Skeletal muscle cell (primary cell): Measurements from ENCODE around the gene DENND4B.
A peak's percentile ranks its signal among the peaks of the same experiment; 100 is the strongest.

Source experiments
- DNase-seq: peaks from one replicate; pipeline ENCODE4 v3.0.0-alpha.2; 2010; ENCODE audit warnings: low read depth
- H3K4me3 ChIP-seq: 2 replicates; pipeline ENCODE4 v1.5.1; 2011; ENCODE audit warnings: low read depth, mild to moderate bottlenecking, control low read depth, low read length, moderate library complexity

Gene DENND4B

DNA sequence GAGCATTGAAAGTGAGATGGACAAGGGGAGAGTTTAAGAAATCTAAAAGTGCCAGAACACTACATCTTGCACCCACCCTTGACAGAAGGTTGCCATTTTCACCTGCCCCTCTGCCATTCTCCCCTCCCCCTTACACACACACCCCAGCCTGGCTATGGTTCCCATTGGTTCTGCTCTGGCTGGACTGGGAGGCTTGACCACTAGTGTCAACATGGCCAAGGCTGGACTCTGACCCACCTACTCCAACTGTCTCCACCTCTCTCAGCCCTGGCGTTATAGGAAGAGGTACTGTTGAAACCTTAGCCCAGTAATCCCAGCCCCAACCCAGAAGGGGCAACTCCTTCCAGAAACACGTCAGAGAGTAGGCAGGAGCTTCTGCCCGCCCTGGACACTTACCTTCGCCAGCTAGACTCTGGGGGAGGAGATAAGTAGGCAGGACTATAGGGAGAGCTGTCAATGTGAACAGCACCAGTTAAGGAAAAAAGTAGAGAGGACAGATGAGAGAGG is 7.4 kb upstream of the DENND4B start:
- DNase-seq, result no peak
- H3K4me3 ChIP-seq, result no peak overlapping the region

DNA sequence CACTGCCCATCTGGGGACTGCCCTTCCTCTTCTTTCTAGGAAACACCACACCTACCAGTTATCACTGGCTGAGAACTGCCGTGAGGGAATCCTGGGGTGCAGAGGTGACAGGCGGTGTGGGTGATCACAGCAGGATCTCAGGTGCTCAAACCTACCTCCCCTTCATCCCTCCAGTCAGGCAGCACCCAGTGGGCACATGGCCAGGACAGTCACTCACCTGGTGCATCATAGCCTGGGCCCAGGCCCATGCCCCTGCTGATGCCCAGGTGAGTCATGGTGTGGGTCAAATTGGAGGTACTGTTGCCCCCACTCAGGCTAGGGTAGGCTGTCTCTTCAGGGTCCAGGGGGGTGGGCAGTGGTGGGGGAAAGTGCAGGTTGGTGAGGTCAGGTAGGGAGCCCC is 5.3 kb upstream of the DENND4B start:
- no peak for DNase-seq
- no peak overlapping the region for H3K4me3 ChIP-seq

GRCh38 chr1:153951183-153951582 is 4.7 kb upstream of the DENND4B start:
- no peak for DNase-seq
- H3K4me3 ChIP-seq, result no peak overlapping the region

- no peak for DNase-seq
- peak overlapping the region; percentile 83 for H3K4me3 ChIP-seq
Measured at GRCh38 chr1:153945795-153946621, 510 bp downstream of the DENND4B start.

DNA sequence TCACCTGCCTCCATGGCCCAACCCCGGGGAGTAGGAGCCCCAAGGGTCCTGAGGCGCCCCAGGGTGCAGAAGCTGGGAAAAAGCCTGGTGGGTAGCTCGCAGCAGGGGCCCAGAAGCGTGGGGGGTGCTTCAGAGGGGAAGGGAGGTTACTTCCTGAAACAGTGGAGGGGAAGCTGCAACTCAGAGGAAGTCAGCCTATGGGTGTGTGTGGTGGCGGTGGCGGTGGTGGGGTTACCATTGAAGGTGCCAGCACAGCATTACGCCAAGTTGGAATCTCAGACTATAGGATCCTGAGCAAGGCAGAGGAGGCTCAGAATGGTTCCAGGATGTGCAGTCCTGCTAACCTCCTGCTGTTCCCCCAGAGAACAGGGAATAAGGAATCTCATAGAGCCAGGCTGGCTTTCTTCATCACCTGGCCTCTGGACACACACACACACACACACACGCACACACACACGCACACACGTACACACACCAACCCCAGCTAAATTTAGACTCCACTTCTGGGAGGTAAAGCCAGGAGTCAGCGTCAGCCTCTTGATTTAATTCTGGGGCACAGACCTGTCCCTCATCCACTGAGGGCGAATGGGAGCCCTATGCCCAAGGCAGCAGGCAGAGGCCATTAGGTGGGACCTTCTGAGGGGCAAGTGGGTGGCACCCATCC is 1.3 kb downstream of the DENND4B start:
- no peak for DNase-seq
- H3K4me3 ChIP-seq, result peak overlapping the region; percentile 83

DNA sequence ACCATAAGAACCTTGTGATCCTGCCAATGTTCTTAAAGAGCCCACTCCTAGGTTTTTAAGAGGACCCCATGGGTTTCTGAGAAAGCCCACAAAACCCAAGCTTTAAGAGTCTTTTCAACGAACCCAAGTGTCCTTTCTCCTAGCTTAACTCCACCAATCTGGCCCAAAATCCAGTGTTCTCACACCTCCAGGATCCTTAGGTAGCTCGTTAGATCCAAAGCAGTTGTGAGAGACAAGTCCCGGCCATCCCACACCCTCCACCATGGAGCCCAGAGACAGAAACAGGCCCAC is 1.7 kb downstream of the DENND4B start:
- DNase-seq, result no peak
- H3K4me3 ChIP-seq, result peak overlapping the region; percentile 83

- H3K4me3 ChIP-seq, result no peak overlapping the region
- DNase-seq, result no peak
Measured at GRCh38 chr1:153944005-153944826, 2.3 kb downstream of the DENND4B start.

- H3K4me3 ChIP-seq, result no peak overlapping the region
Measured at GRCh38 chr1:153942766-153943549, 3.6 kb downstream of the DENND4B start.

GRCh38 chr1:153941826-153942725 is 4.4 kb downstream of the DENND4B start:
- no peak for DNase-seq
- H3K4me3 ChIP-seq, result no peak overlapping the region

More at GRCh38 chr1:153942766-153943549, 3.6 kb downstream of the DENND4B start:
- no peak for DNase-seq

GRCh38 chr1:153940756-153941155 is 5.8 kb downstream of the DENND4B start:
- DNase-seq, result no peak
- no peak overlapping the region for H3K4me3 ChIP-seq

- H3K4me3 ChIP-seq, result no peak overlapping the region
- DNase-seq, result no peak
Measured at GRCh38 chr1:153939476-153939875, 7.0 kb downstream of the DENND4B start.

DNA sequence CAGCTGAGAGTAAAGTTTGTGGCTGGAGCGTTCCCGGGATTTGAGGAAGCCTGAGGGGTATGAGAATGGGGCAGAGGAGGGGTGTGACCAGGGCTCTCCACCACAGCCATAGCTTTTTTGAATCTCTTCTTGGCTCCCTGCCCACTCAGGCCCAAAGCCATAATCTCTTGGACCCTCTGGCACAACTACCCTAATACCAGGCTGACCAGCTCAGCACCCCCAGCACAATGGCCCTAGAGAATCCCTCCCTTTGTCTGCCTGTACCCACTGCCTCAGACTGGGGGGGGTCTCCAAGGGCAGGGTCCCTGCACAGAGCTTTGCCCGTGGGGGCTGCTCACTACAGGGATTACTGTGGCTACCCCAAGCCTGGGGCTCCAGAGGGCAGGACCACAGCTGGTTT is 7.5 kb downstream of the DENND4B start:
- no peak for DNase-seq
- H3K4me3 ChIP-seq, result no peak overlapping the region

GRCh38 chr1:153937331-153937730 is 9.2 kb downstream of the DENND4B start:
- no peak overlapping the region for H3K4me3 ChIP-seq
- no peak for DNase-seq

DNA sequence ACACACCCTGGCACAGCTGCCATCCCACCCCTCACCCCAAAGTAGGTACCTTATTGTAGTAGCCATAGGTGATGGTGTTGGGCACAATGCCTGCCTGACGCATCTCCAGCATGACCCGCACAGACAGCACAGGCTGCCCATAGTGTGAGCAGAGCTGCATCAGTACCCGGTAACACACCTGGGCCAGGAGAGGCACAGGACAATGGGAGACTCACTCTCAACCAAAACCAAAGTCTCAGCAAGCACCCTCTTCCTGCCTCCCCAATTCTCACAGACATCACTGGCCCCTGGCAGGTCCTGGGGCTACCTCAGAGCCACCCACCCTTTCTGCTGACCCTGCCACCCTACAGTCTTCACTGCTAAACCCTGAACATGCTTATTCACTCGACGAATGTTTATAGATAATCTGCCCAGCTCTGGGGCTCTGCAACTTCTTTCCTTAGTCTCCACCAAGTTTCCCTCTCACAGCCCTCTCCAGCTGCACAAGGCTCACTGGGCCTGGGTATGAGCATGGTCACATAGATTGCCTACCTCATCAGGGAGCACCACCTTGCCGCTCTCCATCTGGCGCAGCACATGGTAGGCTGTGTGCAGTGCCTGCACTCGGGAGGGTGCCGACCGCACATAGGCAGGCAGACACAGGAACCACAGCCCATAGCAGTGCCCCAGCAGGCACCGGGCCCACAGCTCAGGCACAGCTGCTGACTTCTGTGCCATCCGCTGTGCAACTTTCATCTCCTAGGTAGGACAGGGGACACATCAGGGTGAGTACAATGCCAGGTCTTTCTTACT is 10.3 kb downstream of the DENND4B start:
- H3K4me3 ChIP-seq, result no peak overlapping the region
- DNase-seq, result no peak

DNA sequence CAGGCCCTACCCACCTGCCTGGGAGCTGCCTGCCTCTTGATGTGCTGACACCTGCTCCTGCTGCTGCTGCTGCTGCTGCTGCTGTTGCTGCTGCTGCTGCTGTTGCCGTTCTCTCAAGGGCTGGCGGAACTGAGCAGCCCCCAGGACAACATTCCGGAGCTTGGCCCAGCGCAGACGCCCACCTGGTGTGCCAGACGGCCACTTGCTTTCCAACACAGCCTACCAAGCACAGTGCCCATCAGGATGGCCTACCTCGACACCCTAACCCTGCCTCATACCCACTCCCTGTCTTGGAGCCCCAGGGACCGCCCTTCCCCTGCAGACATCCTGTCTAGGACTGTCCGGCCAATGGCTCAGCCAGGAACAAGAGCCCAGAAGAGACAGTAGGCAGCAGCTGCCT is 11.8 kb downstream of the DENND4B start:
- DNase-seq, result no peak
- H3K4me3 ChIP-seq, result no peak overlapping the region

- H3K4me3 ChIP-seq, result no peak overlapping the region
- no peak for DNase-seq
Measured at GRCh38 chr1:153933955-153934354, 12.6 kb downstream of the DENND4B start.

- H3K4me3 ChIP-seq, result no peak overlapping the region
- no peak for DNase-seq
Measured at GRCh38 chr1:153933430-153933829, 13.1 kb downstream of the DENND4B start.
